GM12875 (cell line): ENCODE measurements around the gene CTPS1.

Experiments
- H3K4me3 ChIP-seq: one replicate; pipeline ENCODE4 v1.5.1; 2011; ENCODE audit warnings: low read depth, low read length, control low read depth
- CTCF ChIP-seq: IDR thresholded peaks from 2 replicates; pipeline ENCODE4 v1.5.1; 2011; ENCODE audit warnings: low read depth, mild to moderate bottlenecking, control low read depth, inconsistent platforms, low read length, moderate library complexity, borderline replicate concordance; ENCODE audit not compliant: insufficient read depth

Gene CTPS1

GRCh38 chr1:41009466-41009865 lies 30.0 kb downstream of the CTPS1 start:
- no peak for TF ChIP-seq CTCF
- H3K4me3 ChIP-seq = no peak overlapping the region

DNA sequence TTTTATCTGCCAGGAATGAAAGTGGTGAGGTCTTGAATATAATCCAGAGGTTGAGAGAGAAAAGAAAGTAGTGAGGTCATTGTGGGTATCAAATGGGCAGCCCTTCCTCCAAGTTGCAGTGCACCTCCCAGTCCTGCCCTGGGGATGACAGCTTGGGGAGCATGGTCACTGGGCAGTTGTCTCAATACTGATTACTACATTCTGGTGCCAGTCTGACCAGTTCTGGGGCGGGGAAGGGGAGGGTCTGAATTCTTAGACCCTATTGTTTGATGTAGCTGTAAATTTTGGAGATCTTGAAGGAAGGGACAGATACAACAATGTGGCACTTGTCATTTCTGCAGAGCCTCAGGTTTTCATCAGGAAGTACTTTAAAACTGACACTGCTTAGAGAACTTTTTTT lies 30.8 kb downstream of the CTPS1 start:
- TF ChIP-seq CTCF = no peak
- H3K4me3 ChIP-seq = no peak overlapping the region

- no peak overlapping the region for H3K4me3 ChIP-seq
- TF ChIP-seq CTCF = no peak
These were observed 33.5 kb downstream of the CTPS1 start for GRCh38 chr1:41013024-41013423.

GRCh38 chr1:41013796-41014195 lies 34.3 kb downstream of the CTPS1 start:
- no peak overlapping the region for H3K4me3 ChIP-seq
- TF ChIP-seq CTCF = no peak

- H3K4me3 ChIP-seq = no peak overlapping the region
- no peak for TF ChIP-seq CTCF
These were observed 35.4 kb downstream of the CTPS1 start for GRCh38 chr1:41014871-41015270.

DNA sequence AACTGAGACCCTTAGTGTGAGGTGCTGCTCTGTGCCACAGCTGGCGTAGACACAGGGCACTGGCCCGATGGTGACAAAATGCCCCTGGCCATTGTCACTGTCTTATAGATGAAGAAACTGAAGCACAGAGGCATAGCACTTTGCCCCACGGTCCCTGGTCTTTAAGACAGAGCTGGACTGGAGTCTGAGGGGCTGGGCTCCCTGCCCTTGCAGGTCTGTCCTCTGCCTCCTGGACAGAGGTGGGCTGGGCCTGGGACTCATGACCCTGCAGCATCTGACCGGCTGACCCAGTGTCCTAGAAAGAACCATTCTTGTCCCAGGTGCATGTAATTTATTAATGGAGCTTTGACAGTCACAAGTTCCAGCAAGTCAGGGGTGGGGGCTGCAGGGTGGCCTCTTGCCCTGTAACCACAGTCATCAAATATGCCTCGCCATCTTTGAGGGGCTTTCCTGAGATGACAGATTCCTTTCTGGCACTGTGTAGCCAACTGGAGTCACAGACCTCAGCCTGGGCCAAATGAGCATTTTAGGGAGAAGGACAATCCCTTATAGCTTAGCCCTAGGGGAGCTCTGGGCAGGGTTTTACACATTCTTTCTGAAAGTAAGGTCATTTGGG lies 35.9 kb downstream of the CTPS1 start:
- H3K4me3 ChIP-seq = no peak overlapping the region

More for the DNA sequence above, 35.9 kb downstream of the CTPS1 start:
- no peak for TF ChIP-seq CTCF
